Fibroblast of villous mesenchyme (primary cell): Measurements from ENCODE around the gene ALKBH2. TPM values are rescaled to one million over a fixed set of nuclear protein-coding genes. Genes with fewer than 3 reads are reported as not detected.

Source experiments
- DNase-seq: peaks from one replicate; pipeline ENCODE4 v3.0.0-alpha.2; 2010; ENCODE audit warnings: low read depth
- H3K4me3 ChIP-seq: 2 replicates; pipeline ENCODE4 v1.5.1; 2011; ENCODE audit warnings: low read depth, mild to moderate bottlenecking, low read length
- total RNA-seq: library from RNA; depleted of rRNA; stranded (reverse); fragments of >200 nt; gene quantifications from 2 replicates; pipeline ENCODE4 v1.2.3, GENCODE V29; 2012
- TF ChIP-seq, protein P1 (sequence below): IDR thresholded peaks from 2 replicates; pipeline ENCODE4 v1.5.1; 2012; ENCODE audit warnings: low read depth, mild to moderate bottlenecking, low read length; ENCODE audit not compliant: insufficient read depth

The ALKBH2 gene
- total RNA-seq, 1 donor = 16.0 TPM

DNA sequence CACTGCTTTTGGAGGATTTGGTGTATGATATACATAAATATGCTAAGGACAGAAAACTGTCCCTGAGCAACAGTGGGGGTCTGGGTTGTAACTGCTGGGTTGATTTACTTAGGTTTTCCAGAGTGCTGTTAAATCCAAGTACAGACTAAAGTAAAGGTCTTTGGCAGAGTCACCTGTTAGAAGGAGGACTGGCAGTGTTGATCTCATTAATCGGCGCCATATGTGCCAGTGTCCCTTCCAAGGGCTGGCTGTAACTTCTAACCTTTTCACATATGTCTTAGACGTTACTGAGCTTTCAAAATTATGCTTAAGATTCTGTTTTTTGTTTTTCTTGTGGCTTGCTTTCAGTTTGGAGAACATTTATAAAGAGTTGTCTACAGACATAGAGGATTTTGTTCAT, 9.2 kb upstream of the ALKBH2 start:
- DNase-seq = no peak
- TF ChIP-seq, protein P1, sequence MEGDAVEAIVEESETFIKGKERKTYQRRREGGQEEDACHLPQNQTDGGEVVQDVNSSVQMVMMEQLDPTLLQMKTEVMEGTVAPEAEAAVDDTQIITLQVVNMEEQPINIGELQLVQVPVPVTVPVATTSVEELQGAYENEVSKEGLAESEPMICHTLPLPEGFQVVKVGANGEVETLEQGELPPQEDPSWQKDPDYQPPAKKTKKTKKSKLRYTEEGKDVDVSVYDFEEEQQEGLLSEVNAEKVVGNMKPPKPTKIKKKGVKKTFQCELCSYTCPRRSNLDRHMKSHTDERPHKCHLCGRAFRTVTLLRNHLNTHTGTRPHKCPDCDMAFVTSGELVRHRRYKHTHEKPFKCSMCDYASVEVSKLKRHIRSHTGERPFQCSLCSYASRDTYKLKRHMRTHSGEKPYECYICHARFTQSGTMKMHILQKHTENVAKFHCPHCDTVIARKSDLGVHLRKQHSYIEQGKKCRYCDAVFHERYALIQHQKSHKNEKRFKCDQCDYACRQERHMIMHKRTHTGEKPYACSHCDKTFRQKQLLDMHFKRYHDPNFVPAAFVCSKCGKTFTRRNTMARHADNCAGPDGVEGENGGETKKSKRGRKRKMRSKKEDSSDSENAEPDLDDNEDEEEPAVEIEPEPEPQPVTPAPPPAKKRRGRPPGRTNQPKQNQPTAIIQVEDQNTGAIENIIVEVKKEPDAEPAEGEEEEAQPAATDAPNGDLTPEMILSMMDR = no peak
- H3K4me3 ChIP-seq = no peak overlapping the region

DNA sequence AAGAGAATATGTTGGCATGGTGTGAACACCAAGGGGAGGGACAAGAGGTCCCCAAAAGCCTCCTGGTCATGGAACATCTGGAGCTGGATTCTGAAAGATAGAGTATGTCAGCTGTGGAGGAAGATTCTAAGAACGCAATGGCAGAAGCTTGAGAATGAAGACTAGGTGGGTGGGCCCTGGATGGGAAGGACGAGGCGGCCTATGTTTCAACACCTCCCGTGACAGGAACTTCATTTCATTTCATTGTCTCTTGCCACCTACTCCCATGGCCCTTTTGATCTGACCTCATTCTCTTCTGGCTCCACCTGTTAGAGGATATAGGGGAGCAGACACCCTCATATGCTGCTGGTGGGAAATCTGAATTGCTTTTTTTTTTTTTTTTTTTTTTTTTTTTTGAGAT, 7.5 kb upstream of the ALKBH2 start:
- TF ChIP-seq, protein P1 = no peak
- no peak overlapping the region for H3K4me3 ChIP-seq
- no peak for DNase-seq

DNA sequence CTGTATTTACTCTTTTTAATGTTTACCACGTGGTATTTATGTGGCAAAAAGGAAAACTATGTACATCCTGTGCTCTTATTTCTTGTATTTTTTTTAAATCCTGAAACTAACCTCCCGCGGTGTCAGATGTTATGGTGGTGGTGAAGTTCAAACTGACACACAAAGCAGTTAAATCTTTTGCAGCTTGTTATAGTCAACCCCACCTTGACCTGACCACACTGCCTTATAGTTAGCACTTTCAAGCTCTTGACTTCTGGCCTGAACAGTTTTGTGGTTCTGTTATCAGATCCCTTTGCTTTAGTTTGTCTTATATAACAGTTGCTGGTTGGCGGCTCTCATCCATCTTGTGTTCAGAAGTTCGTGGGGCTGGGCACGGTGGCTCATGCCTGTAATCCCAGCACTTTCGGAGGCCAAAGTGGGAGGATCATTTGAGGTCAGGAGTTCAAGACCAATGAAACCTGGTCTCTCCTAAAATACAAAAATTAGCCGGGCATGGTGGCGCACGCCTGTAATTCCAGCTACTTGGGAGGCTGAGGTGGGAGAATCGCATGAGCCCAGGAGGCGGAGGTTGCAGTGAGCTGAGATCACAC, 6.3 kb upstream of the ALKBH2 start:
- DNase-seq = peak; percentile 82

DNA sequence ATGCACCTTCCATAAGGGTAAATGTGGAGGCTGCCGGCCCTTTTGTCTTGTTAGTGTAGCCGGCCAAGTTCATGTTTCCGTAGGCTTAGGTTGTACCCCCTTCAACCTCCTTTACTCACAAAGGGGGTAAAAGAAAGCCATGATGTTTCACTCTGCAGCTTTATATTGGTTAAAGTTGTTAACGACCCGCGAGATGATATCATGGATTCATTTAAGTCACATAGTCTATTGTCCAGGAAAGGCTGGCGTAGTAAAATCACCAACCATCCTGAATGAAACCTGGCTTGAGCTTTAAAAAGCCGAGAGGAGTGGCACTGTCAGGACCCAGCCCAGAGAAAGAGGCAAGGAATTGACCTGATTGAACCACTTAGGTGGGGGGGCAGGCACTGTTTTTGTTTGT, 5.4 kb upstream of the ALKBH2 start:
- TF ChIP-seq, protein P1 = no peak
- peak overlapping the region; percentile 78 for H3K4me3 ChIP-seq
- no peak for DNase-seq

More for the DNA sequence above, 6.3 kb upstream of the ALKBH2 start:
- peak overlapping the region; percentile 78 for H3K4me3 ChIP-seq
- TF ChIP-seq, protein P1 = no peak

DNA sequence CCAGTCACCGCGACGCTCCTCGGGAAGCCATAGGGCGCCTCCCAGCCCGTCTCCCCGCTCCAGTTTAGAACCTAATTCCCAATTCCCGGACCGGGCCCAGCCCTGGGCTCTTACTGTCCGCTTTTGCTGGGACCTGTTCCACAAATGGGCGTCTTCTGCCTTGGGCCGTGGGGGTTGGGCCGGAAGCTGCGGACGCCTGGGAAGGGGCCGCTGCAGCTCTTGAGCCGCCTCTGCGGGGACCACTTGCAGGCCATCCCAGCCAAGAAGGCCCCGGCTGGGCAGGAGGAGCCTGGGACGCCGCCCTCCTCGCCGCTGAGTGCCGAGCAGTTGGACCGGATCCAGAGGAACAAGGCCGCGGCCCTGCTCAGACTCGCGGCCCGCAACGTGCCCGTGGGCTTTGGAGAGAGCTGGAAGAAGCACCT, 4.9 kb upstream of the ALKBH2 start:
- TF ChIP-seq, protein P1 = no peak
- peak; percentile 66 for DNase-seq
- H3K4me3 ChIP-seq = peak overlapping the region; percentile 78

DNA sequence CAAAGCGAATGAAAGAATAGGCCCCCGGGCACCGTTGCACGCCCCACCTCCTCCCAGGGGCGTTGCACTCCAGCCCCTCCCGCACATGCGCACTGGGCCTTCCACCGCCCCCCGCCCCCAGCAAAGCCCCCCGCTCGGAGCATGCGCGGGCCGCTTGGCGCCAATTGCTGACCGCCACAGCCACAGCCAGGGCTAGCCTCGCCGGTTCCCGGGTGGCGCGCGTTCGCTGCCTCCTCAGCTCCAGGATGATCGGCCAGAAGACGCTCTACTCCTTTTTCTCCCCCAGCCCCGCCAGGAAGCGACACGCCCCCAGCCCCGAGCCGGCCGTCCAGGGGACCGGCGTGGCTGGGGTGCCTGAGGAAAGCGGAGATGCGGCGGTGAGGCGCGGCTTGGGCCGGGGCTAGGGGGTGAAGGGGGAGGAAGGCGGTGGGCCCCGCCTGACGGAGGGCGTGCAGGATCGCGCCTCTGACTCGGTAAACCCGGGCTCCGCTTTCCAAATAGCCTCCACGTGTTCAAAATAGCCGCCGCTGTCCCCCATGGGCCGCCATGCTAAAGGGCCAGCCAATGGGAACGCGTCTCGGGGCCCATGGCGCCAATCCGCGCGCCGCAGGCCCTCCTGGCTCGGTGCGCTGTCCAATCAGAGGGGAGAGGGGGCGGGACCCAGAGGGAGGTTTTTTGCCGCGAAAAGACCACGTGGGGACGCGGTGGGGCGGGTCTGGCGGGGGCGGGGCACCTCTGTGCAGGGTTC, 4.3 kb upstream of the ALKBH2 start, which contains the start of gene UNG:
UNG (plus strand) TSS at position 163 of the 748 bp plus-strand sequence; CDS start at position 246, 83 bp downstream.
- peak within 1 kb of the TSS; percentile 78 for H3K4me3 ChIP-seq
- TF ChIP-seq, protein P1 = no peak
- DNase-seq = peak; percentile 95
